Duodenal mucosa (tissue), 2 donors: ENCODE measurements around the gene SPTLC2.
"Not testable (repeated sequence)": the region's sequence is repeated elsewhere in the genome, so short reads cannot be mapped to it uniquely, and the experiment has no call there.

Experiments
- H3K27ac ChIP-seq: one replicate; pipeline ENCODE4 v1.7.0; 2013; ENCODE audit warnings: low read depth, low read length
- H3K27me3 ChIP-seq, 2 donors: one replicate each; pipeline ENCODE4 v1.7.0; 2013; ENCODE audit warnings: low read length in 2 of 2, control low read depth in 1 of 2; ENCODE audit not compliant: insufficient read depth in 2 of 2, control insufficient read depth in 1 of 2
- H3K36me3 ChIP-seq, 2 donors: one replicate each; pipeline ENCODE4 v1.7.0; 2013; ENCODE audit warnings: low read length in 2 of 2, control low read depth in 1 of 2; ENCODE audit not compliant: insufficient read depth in 2 of 2, control insufficient read depth in 1 of 2
- H3K4me1 ChIP-seq, 2 donors: one replicate each; pipeline ENCODE4 v1.7.0; 2013; ENCODE audit warnings: low read length in 2 of 2, control low read depth in 1 of 2; ENCODE audit not compliant: insufficient read depth in 2 of 2, control insufficient read depth in 1 of 2
- H3K4me3 ChIP-seq, 2 donors: one replicate each; pipeline ENCODE4 v1.7.0; 2013; ENCODE audit warnings: low read length in 2 of 2, low read depth in 1 of 2
- H3K9ac ChIP-seq, 2 donors: one replicate each; pipeline ENCODE4 v1.7.0; 2013; ENCODE audit warnings: low read length in 2 of 2, low read depth in 1 of 2
- H3K9me3 ChIP-seq, 2 donors: one replicate each; pipeline ENCODE4 v1.7.0; 2013; ENCODE audit warnings: low read length in 2 of 2, control low read depth in 1 of 2; ENCODE audit not compliant: control insufficient read depth in 1 of 2

Gene SPTLC2

DNA sequence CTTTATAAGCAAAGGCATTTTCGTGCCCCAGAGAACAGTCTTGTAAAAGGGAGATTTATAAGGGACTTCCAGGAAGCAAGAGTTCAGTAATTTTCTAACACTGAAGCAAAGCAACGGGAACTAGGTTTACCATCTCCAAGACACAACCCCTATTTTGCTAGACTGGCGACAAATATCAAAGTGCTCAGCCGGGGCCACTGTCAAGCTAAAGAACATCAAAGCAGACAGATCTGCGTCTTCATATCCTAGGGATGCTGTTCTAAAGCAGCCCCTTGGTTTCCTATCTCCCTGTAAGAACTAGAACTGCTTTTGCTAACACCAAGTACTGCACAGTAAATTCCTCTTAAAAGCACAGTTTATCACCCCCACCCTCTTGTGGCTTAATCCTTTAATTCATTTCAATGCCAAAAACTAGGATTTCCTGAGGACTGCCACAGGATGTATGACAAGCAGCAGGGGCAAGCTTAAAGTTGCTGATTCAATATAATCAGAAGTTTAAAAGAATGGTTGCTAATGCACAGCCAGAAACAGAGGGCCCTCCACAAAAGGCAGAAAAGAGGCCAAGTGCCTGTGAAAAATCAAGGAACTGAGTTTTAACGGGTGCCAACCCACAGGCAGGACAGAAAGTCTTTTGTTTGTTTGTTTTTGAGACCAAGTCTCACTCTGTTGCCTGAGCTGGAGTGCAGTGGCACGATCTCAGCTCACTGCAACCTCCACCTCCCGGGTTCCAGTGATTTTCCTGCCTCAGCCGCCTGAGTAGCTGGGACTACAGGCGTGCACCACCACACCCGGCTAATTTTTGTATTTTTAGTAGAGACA, 73.8 kb downstream of the SPTLC2 start:
- no peaks in the 10 kb centered on the region for H3K27me3 ChIP-seq
- H3K36me3 ChIP-seq = peaks cover 7 to 25% of the 10 kb centered on the region in 2 donors
- no peak overlapping the region for H3K9ac ChIP-seq
- H3K9me3 ChIP-seq = no peaks in the 10 kb centered on the region
- no peaks in the 10 kb centered on the region for H3K4me1 ChIP-seq
- H3K27ac ChIP-seq = no peak overlapping the region
- H3K4me3 ChIP-seq = no peak overlapping the region

DNA sequence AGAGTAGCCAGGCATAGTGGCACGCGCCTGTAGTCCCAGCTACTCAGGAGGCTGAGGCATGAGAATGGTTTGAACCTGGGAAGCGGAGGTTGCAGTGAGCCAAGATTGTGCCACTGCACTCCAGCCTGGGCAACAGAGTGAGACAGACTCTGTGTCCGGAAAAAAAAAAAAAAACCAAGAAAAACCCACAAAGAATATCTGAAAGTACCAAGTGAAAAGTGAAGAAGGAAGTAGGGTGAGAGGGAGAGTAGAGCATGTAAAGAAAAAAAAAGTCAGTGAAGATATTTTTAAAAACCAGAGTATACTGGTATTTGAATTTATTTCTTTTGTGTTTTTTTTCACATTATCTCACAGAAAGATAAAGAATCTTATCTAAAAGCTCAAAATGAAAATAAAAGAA, 74.5 kb downstream of the SPTLC2 start:
- H3K27me3 ChIP-seq = no peaks in the 10 kb centered on the region
- no peak overlapping the region for H3K4me3 ChIP-seq
- no peaks in the 10 kb centered on the region for H3K4me1 ChIP-seq
- no peak overlapping the region for H3K27ac ChIP-seq
- H3K9me3 ChIP-seq = no peaks in the 10 kb centered on the region
- no peak overlapping the region for H3K9ac ChIP-seq
- H3K36me3 ChIP-seq = peaks cover 7 to 19% of the 10 kb centered on the region in 2 donors

DNA sequence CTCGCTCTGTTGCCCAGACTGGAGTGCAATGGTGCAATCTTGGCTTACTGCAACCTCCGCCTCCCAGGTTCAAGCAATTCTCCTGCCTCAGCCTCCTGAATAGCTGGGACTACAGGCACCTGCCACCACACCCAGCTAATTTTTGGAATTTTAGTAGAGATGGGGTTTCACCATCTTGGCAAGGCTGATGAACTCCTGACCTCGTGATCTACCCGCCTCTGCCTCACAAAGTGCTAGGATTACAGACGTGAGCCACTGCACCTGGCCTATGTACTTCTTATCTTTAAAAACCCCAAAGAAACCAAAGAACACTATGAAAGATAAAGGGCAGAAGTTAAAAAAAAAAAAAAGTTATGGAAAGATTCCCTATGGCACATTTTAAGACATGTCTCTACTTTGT, 79.5 kb downstream of the SPTLC2 start:
- H3K36me3 ChIP-seq = peaks cover 3 to 11% of the 10 kb centered on the region in 2 donors
- H3K27ac ChIP-seq, H3K4me1 ChIP-seq, H3K4me3 ChIP-seq, H3K27me3 ChIP-seq, H3K9ac ChIP-seq, H3K9me3 ChIP-seq: not testable (repeated sequence)

DNA sequence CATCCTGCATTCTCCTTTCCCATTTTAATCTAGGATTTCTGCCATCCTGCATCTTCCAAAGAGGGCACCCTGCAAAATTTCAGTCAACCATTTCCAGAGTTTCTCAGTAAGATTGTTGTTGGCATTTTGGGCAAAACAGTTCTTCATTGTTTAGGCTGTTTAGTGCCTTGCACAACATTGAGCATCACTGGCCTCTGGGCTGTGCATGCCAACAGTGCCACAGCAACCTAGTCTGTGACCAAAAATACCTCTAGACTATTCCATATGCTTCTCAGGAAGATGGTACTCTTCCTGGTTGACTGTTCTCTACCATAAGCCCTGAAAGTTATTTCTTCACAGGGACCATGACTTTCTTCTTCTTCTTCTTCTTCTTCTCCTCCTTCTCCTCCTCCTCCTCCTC, 85.4 kb downstream of the SPTLC2 start:
- no peaks in the 10 kb centered on the region for H3K4me1 ChIP-seq
- no peaks in the 10 kb centered on the region for H3K9me3 ChIP-seq
- H3K9ac ChIP-seq = no peak overlapping the region
- peaks cover 0 to 11% of the 10 kb centered on the region in 2 donors for H3K36me3 ChIP-seq
- no peak overlapping the region for H3K27ac ChIP-seq
- H3K4me3 ChIP-seq = no peak overlapping the region
- no peaks in the 10 kb centered on the region for H3K27me3 ChIP-seq

DNA sequence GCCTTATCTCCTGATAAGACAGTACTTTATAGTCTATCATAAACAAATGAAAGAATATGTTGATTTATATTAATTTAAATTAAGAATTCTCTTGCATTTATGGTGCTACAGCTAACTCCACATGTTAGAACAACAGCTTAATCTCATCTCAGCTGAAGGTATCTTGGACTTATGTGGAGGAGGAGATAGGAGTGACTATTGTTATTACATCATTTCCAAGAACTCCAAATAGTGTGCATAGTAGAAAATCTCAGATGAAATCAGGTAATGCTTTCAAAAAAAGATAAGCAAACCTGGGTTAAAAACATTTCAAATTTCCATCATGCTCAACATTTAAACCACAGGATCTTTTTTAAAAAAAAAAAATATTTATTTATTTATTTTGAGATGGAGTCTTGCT, 86.5 kb downstream of the SPTLC2 start:
- H3K4me1 ChIP-seq = no peaks in the 10 kb centered on the region
- H3K36me3 ChIP-seq = peaks cover 0 to 8% of the 10 kb centered on the region in 2 donors
- H3K4me3 ChIP-seq = no peak overlapping the region
- no peak overlapping the region for H3K27ac ChIP-seq
- no peaks in the 10 kb centered on the region for H3K27me3 ChIP-seq
- H3K9me3 ChIP-seq = no peaks in the 10 kb centered on the region
- no peak overlapping the region for H3K9ac ChIP-seq

DNA sequence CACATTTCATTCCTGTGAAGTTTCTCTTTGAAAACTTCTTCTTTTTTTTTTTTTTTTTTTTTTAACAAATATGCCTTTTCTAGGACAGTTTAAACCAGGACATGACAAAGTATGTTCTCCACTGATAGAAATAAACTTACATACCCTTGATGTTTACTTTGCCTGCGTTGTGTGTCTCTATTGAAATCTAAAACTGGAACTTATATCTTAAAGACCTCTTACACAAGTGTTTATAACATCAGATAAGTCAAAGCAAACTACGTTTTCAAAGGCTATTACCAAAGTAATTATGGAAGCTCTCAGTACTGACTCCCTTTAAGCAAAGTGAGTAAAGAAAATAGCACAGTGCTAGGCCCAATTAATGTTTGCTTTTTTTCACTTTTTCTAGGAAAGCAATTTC, 87.2 kb downstream of the SPTLC2 start:
- peaks cover 0 to 10% of the 10 kb centered on the region in 2 donors for H3K36me3 ChIP-seq

DNA sequence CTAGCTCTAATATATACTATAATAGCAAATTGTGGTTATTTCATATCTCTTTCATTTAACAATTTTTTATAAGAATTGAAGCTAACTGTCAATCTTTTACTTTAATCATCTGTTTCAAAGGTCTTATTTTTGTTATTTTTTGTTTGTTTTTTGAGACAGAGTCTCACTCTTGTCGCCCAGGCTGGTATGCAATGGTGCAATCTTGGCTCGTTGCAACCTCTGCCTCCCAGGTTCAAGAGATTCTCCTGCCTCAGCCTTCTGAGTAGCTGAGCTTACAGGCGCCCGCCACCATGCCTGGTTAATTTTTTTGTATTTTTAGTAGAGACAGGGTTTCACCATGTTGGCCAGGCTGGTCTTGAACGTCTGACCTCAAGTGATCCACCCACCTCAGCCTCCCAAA, 87.7 kb downstream of the SPTLC2 start:
- H3K9ac ChIP-seq, H3K9me3 ChIP-seq, H3K4me3 ChIP-seq, H3K27me3 ChIP-seq, H3K4me1 ChIP-seq, H3K27ac ChIP-seq: not testable (repeated sequence)
- peaks cover 0 to 12% of the 10 kb centered on the region in 2 donors for H3K36me3 ChIP-seq

More for the DNA sequence above, 87.2 kb downstream of the SPTLC2 start:
- Histone ChIP-seq H3K27ac (no peak overlapping the region), H3K4me1 (no peaks in the 10 kb centered on the region), H3K27me3 (no peaks in the 10 kb centered on the region), H3K9ac (no peak overlapping the region), H3K4me3 (no peak overlapping the region), H3K9me3 (no peaks in the 10 kb centered on the region)

DNA sequence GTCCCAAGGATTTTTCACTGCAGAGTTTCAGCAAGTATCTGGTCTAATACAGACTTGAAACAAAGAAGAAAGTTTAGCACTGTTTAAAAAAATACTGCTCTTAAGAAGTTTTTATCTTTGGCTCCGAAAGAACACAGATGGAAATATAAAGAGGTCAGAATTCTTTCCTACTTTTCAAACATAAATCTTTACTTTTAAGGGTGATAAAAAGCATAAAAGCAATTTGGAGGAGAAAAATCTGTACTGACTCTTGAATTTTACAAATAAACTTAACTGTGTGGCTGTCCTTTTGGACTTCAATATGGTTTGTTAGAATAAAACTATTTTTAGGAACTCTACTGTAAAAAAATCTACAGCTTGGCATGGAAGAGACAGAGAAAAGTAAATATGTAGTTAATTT, 90.2 kb downstream of the SPTLC2 start:
- H3K27me3 ChIP-seq = no peaks in the 10 kb centered on the region
- H3K4me3 ChIP-seq = no peak overlapping the region
- peaks cover 2 to 14% of the 10 kb centered on the region in 2 donors for H3K36me3 ChIP-seq
- no peak overlapping the region for H3K9ac ChIP-seq
- H3K4me1 ChIP-seq = no peaks in the 10 kb centered on the region
- no peaks in the 10 kb centered on the region for H3K9me3 ChIP-seq
- no peak overlapping the region for H3K27ac ChIP-seq

DNA sequence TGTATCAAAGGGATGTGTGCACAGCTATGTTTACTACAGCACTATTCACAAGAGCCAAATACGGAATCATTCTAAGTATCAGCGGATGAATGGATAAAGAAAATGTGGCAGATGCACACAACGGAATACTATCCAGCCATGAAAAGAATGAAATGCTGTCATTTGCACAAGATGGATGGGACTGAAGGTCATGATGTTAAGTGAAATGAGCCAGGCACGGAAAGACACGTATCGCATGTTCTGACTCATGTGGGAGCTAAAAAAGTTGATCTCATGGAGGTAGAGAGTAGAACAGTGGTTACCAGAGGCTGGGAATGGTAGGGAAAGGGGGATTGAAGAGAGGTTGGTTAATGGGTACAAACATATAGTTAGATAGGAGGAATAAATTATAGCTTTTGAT, 91.9 kb downstream of the SPTLC2 start:
- H3K4me3 ChIP-seq = no peak overlapping the region

DNA sequence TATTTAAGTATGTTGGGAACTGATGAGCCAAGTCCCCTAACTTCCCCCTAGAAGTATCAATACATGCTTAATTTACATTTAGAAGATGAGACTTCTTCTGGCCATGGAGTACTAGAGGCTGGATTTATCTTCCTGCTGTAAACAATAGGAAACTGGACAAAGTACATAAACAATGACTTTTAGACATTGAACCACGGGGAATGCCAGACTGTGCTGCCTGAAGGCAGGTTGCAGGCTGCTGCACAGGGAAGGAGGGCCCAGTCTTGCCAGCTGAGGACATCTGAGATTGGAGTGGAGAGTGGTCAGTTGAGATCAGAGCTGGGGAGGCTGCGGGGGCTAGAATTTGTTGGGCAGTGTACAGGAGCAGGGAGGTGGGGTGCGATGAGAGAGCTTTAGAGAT, 93.3 kb downstream of the SPTLC2 start:
- Histone ChIP-seq H3K27ac (no peak overlapping the region), H3K4me1 (no peaks in the 10 kb centered on the region), H3K36me3 (peaks cover 11 to 39% of the 10 kb centered on the region in 2 donors), H3K4me3 (no peak overlapping the region), H3K9me3 (no peaks in the 10 kb centered on the region), H3K9ac (no peak overlapping the region), H3K27me3 (no peaks in the 10 kb centered on the region)

More for the DNA sequence above, 91.9 kb downstream of the SPTLC2 start:
- no peaks in the 10 kb centered on the region for H3K27me3 ChIP-seq
- H3K9me3 ChIP-seq = no peaks in the 10 kb centered on the region
- no peak overlapping the region for H3K9ac ChIP-seq
- H3K4me1 ChIP-seq = no peaks in the 10 kb centered on the region
- H3K27ac ChIP-seq = no peak overlapping the region
- H3K36me3 ChIP-seq = peaks cover 11 to 27% of the 10 kb centered on the region in 2 donors
